Mucosa of rectum (tissue), 2 donors: ENCODE measurements around the gene ASIC1.
"Not testable (repeated sequence)": the region's sequence is repeated elsewhere in the genome, so short reads cannot be mapped to it uniquely, and the experiment has no call there.

ENCODE experiments used
- H3K27ac ChIP-seq, 2 donors: one replicate each; pipeline ENCODE4 v1.7.0; 2013; ENCODE audit warnings: inconsistent platforms in 2 of 2, low read depth in 2 of 2, low read length in 2 of 2
- H3K27me3 ChIP-seq, 2 donors: one replicate each; pipeline ENCODE4 v1.7.0; 2013; ENCODE audit warnings: low read length in 2 of 2; ENCODE audit not compliant: control insufficient read depth in 2 of 2, insufficient read depth in 2 of 2
- H3K36me3 ChIP-seq, 2 donors: one replicate each; pipeline ENCODE4 v1.7.0; 2013; ENCODE audit warnings: low read length in 2 of 2; ENCODE audit not compliant: control insufficient read depth in 2 of 2, insufficient read depth in 2 of 2
- H3K4me1 ChIP-seq, 2 donors: one replicate each; pipeline ENCODE4 v1.7.0; 2013; ENCODE audit warnings: low read length in 2 of 2, mild to moderate bottlenecking in 1 of 2; ENCODE audit not compliant: control insufficient read depth in 2 of 2, insufficient read depth in 2 of 2
- H3K4me3 ChIP-seq, 2 donors: one replicate each; pipeline ENCODE4 v1.7.0; 2013; ENCODE audit warnings: low read length in 2 of 2
- H3K9ac ChIP-seq, 2 donors: one replicate each; pipeline ENCODE4 v1.7.0; 2013; ENCODE audit warnings: low read length in 2 of 2, low read depth in 1 of 2, mild to moderate bottlenecking in 1 of 2
- H3K9me3 ChIP-seq, 2 donors: one replicate each; pipeline ENCODE4 v1.7.0; 2013; ENCODE audit warnings: low read length in 2 of 2; ENCODE audit not compliant: control insufficient read depth in 2 of 2
- donor health status: healthy.
- donor health status: Normal muscosa, but diverticular disease.

ASIC1 gene

GRCh38 chr12:50022903-50023302, 34.5 kb upstream of the ASIC1 start:
- H3K9ac ChIP-seq, result no peak overlapping the region
- H3K27ac ChIP-seq, result no peak overlapping the region
- H3K4me3 ChIP-seq, result no peak overlapping the region
- H3K27me3 ChIP-seq, result no peaks in the 10 kb centered on the region
- H3K4me1 ChIP-seq, result peaks cover 6 to 7% of the 10 kb centered on the region in 2 donors
- no peaks in the 10 kb centered on the region for H3K36me3 ChIP-seq
- H3K9me3 ChIP-seq, result no peaks in the 10 kb centered on the region

GRCh38 chr12:50024227-50024626, 33.2 kb upstream of the ASIC1 start:
- Histone ChIP-seq H3K9ac (no peak overlapping the region), H3K27ac (no peak overlapping the region), H3K27me3 (no peaks in the 10 kb centered on the region), H3K36me3 (no peaks in the 10 kb centered on the region), H3K4me1 (peaks cover 6 to 7% of the 10 kb centered on the region in 2 donors), H3K9me3 (no peaks in the 10 kb centered on the region), H3K4me3 (peak overlapping the region in 1 of 2 donors; percentile 88)

DNA sequence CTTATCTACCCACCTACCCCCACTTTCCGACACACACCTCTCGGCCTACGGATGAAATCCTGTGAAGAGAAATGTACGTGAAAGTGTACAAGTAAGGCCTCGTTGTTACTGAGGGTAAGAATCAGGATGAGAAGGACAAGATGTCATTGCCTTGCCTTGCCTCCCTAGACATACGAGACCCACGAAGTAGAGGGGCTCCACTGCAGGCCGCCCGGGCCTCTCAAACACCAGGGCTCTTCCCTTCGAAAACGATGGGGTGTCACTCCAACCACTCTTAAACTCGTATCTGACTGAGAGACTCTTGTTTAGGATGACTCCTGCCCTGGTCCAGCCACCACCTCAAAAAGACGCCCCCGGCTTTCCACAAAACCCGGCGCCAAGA, 32.6 kb upstream of the ASIC1 start:
- Histone ChIP-seq H3K9ac (peak overlapping the region; percentile 81 to 85), H3K36me3 (no peaks in the 10 kb centered on the region), H3K4me3 (peak overlapping the region; percentile 88), H3K9me3 (no peaks in the 10 kb centered on the region), H3K27me3 (no peaks in the 10 kb centered on the region), H3K27ac (peak overlapping the region in 1 of 2 donors; percentile 67), H3K4me1 (peaks cover 6 to 7% of the 10 kb centered on the region in 2 donors)

GRCh38 chr12:50025187-50026059, 32.0 kb upstream of the ASIC1 start, which contains the start of gene RACGAP1:
RACGAP1 (minus strand) TSS chr12:50025494; CDS start chr12:50016715, 8,779 bp downstream.
- Histone ChIP-seq H3K4me1 (peaks cover 6 to 7% of the 10 kb centered on the region in 2 donors), H3K27ac (peak within 1 kb of the TSS; percentile 46 to 67)

DNA sequence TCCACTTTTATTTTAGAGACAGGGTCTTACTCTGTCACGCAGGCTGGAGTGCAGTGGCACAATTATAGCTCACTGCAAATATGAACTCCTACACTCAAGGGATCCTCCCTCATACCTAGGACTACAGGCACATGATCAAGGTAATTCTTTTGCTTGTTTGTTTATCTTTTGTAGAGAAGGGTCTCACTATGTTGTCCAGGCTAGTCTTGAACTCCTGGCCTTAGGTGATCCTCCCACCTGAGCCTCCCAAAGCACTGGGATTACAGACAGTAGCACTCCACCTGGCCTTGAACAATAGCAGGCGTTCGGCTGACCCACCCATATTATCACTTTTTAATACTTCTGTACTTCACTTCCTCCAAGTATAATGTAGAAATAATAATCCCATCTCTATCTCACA, 30.7 kb upstream of the ASIC1 start:
- peaks cover 6 to 7% of the 10 kb centered on the region in 2 donors for H3K4me1 ChIP-seq
- H3K27me3 ChIP-seq, result no peaks in the 10 kb centered on the region
- H3K9me3 ChIP-seq, result no peaks in the 10 kb centered on the region
- no peak overlapping the region for H3K4me3 ChIP-seq
- no peak overlapping the region for H3K9ac ChIP-seq
- no peak overlapping the region for H3K27ac ChIP-seq
- H3K36me3 ChIP-seq, result no peaks in the 10 kb centered on the region

More at GRCh38 chr12:50025187-50026059, 32.0 kb upstream of the ASIC1 start, which contains the start of gene RACGAP1:
- H3K9ac ChIP-seq, result peak within 1 kb of the TSS; percentile 81 to 85
- H3K27me3 ChIP-seq, result no peaks in the 10 kb centered on the region
- H3K36me3 ChIP-seq, result no peaks in the 10 kb centered on the region
- H3K9me3 ChIP-seq, result no peaks in the 10 kb centered on the region
- peak within 1 kb of the TSS; percentile 88 for H3K4me3 ChIP-seq

GRCh38 chr12:50030449-50030848, 26.9 kb upstream of the ASIC1 start:
- not testable (repeated sequence) for H3K4me1 ChIP-seq, H3K36me3 ChIP-seq, H3K9me3 ChIP-seq, H3K27me3 ChIP-seq, H3K9ac ChIP-seq, H3K27ac ChIP-seq, H3K4me3 ChIP-seq

GRCh38 chr12:50032515-50032853, 24.9 kb upstream of the ASIC1 start:
- Histone ChIP-seq H3K9ac (no peak overlapping the region), H3K9me3 (no peaks in the 10 kb centered on the region), H3K4me1 (no peaks in the 10 kb centered on the region), H3K27me3 (no peaks in the 10 kb centered on the region), H3K4me3 (peak overlapping the region in 1 of 2 donors; percentile 37), H3K27ac (no peak overlapping the region), H3K36me3 (no peaks in the 10 kb centered on the region)

- no peaks in the 10 kb centered on the region for H3K4me1 ChIP-seq
- no peaks in the 10 kb centered on the region for H3K27me3 ChIP-seq
- H3K9ac ChIP-seq, result no peak overlapping the region
- H3K27ac ChIP-seq, result peak overlapping the region; percentile 4 to 13
- H3K36me3 ChIP-seq, result no peaks in the 10 kb centered on the region
- no peaks in the 10 kb centered on the region for H3K9me3 ChIP-seq
- H3K4me3 ChIP-seq, result peak overlapping the region in 1 of 2 donors; percentile 37
Observed at GRCh38 chr12:50032854-50033581, 24.4 kb upstream of the ASIC1 start.

DNA sequence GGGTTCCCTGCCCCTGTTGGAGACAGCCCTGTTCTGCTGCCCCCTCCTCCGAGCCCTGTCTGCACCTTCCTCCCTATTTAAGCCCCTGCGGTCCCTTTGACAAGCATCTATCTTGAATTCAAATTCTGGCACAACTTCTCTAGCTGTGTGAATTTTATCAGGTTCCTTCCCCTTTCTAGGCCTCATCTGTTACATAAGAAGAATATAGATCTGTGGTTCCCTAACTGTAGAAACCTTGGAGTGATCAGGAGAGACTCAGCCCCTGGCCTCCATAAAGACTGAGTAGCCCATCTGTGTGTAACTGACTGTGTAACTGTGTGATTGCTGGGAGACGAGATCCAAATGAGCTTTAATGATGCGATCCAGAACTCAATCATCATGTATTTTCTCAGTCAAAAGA, 19.1 kb upstream of the ASIC1 start:
- Histone ChIP-seq H3K36me3 (no peaks in the 10 kb centered on the region), H3K9ac (no peak overlapping the region), H3K4me1 (no peaks in the 10 kb centered on the region), H3K4me3 (no peak overlapping the region), H3K27ac (no peak overlapping the region), H3K9me3 (no peaks in the 10 kb centered on the region), H3K27me3 (no peaks in the 10 kb centered on the region)

- no peaks in the 10 kb centered on the region for H3K27me3 ChIP-seq
- no peaks in the 10 kb centered on the region for H3K4me1 ChIP-seq
- H3K4me3 ChIP-seq, result no peak overlapping the region
- no peak overlapping the region for H3K9ac ChIP-seq
- H3K36me3 ChIP-seq, result no peaks in the 10 kb centered on the region
- no peak overlapping the region for H3K27ac ChIP-seq
- no peaks in the 10 kb centered on the region for H3K9me3 ChIP-seq
Observed at GRCh38 chr12:50039151-50039835, 18.1 kb upstream of the ASIC1 start.
